GM18511 (cell line): Measurements from ENCODE around the gene IGSF8.
"Not testable (repeated sequence)": the region's sequence is repeated elsewhere in the genome, so short reads cannot be mapped to it uniquely, and the experiment has no call there.

ENCODE experiments used
- ATAC-seq: cut with Tn5 transposase; IDR thresholded peaks from one replicate; pipeline ENCODE4 v1.9.1; 2021; ENCODE audit warnings: mild to moderate bottlenecking, moderate library complexity; ENCODE audit not compliant: unreplicated experiment

IGSF8 gene

GRCh38 chr1:160127865-160128523 is 29.6 kb upstream of the IGSF8 start:
- no peak for ATAC-seq

GRCh38 chr1:160127381-160127780 is 29.0 kb upstream of the IGSF8 start:
- ATAC-seq: no peak

- ATAC-seq: not testable (repeated sequence)
These were observed 27.9 kb upstream of the IGSF8 start for GRCh38 chr1:160126342-160126741.

GRCh38 chr1:160125746-160126145 is 27.3 kb upstream of the IGSF8 start:
- ATAC-seq: no peak

GRCh38 chr1:160124705-160125478 is 26.5 kb upstream of the IGSF8 start:
- ATAC-seq: no peak

GRCh38 chr1:160123726-160124125 is 25.3 kb upstream of the IGSF8 start:
- ATAC-seq: no peak

- ATAC-seq: no peak
These were observed 24.6 kb upstream of the IGSF8 start for GRCh38 chr1:160122978-160123495.

- no peak for ATAC-seq
These were observed 23.0 kb upstream of the IGSF8 start for GRCh38 chr1:160121388-160121787.

GRCh38 chr1:160120797-160121196 is 22.4 kb upstream of the IGSF8 start:
- no peak for ATAC-seq

- ATAC-seq: no peak
These were observed 20.5 kb upstream of the IGSF8 start for GRCh38 chr1:160118928-160119327.

- ATAC-seq: no peak
These were observed 19.3 kb upstream of the IGSF8 start for GRCh38 chr1:160117709-160118183.

GRCh38 chr1:160117300-160117699 is 18.9 kb upstream of the IGSF8 start:
- ATAC-seq: no peak

GRCh38 chr1:160116283-160117147 is 18.1 kb upstream of the IGSF8 start:
- no peak for ATAC-seq

GRCh38 chr1:160115545-160116282 is 17.3 kb upstream of the IGSF8 start, which contains the start of gene ATP1A2:
Gene ATP1A2 (plus strand): TSS chr1:160115759. CDS start chr1:160115862, 103 bp downstream.
- no peak for ATAC-seq

- no peak for ATAC-seq
These were observed 15.7 kb upstream of the IGSF8 start for GRCh38 chr1:160114085-160114484.

- no peak for ATAC-seq
These were observed 15.0 kb upstream of the IGSF8 start for GRCh38 chr1:160113407-160113806.

- no peak for ATAC-seq
These were observed 13.9 kb upstream of the IGSF8 start for GRCh38 chr1:160112357-160112756.

- ATAC-seq: not testable (repeated sequence)
These were observed 13.0 kb upstream of the IGSF8 start for GRCh38 chr1:160111462-160111861.

GRCh38 chr1:160109686-160110085 is 11.3 kb upstream of the IGSF8 start:
- ATAC-seq: no peak
